ENCODE results near the gene ENPP6.
"Not testable (repeated sequence)": the region's sequence is repeated elsewhere in the genome, so short reads cannot be mapped to it uniquely, and the experiment has no call there.

ENPP6 gene

DNA sequence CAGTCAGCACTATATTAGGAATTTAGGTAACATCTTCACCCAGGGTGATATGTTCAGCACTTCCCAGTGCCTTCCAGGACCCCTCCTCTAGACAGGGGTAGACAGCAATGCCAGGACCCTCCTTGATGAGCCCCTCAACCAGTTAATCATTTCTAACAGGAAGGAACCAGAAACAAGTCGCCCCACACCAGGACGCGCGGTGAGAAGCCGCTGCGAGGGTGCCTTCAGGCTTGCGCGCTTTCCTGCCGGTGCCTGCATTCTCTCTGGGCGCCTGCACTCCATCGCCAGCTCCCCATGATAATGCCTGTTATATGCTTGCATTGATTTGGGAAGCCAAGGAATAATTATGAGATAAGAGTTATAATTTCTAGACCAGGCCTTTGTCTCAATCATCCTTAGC, 116.0 kb downstream of the ENPP6 start:
- FAIRE-seq, result no peak

DNA sequence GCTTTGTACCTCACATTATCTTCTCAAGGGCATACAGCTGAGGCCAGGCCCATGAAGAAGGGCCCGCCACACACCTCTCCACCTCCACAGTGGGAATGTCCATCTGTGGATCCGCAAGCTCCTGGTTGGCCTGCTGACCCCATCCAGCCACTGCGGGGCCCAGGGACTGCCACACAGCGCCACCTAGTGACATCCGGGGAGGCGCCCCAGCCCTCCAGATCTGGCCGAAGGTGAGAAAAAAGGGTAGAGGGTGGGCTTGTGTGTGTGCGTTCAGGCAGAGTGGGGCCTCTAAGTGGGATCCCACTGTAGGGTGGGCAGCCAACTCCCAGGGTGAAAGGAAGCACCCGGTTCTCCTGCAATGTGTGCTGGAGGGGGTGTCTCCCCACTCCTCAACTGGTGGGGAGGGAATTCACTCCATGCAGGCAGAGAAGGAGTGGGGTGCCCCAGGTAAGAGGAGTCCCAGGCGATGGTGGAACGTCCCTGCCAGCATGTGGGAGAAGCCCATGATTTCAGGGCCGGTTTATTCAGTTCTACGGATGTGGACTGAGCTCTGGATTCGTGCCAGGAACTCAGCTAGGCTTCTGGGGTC, 117.3 kb downstream of the ENPP6 start:
- no peak for FAIRE-seq

DNA sequence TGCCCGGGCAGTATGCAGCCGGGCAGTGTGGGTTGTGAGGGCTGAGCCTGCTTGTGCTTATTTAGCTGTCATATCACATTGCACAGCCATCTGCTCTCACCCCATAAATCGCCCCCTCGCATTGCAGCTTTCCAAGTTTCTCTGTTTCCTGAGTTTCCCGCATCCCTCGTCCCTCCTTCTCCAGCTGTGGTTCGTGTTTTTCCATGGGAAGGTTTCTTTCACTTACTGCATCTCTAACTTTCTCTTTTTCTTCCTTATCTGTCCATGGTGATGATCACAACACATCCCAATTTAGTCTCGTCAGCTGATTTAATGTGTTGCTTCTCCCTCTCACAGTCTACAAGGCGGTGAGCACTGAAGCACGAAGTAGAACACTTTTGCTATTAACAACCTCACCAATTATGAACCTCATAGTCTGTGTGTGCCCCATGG, 118.1 kb downstream of the ENPP6 start:
- no peak for FAIRE-seq

- FAIRE-seq, result no peak
These were observed 118.7 kb downstream of the ENPP6 start for GRCh38 chr4:184099000-184099399.

- no peak for FAIRE-seq
These were observed 119.9 kb downstream of the ENPP6 start for GRCh38 chr4:184097815-184098214.

DNA sequence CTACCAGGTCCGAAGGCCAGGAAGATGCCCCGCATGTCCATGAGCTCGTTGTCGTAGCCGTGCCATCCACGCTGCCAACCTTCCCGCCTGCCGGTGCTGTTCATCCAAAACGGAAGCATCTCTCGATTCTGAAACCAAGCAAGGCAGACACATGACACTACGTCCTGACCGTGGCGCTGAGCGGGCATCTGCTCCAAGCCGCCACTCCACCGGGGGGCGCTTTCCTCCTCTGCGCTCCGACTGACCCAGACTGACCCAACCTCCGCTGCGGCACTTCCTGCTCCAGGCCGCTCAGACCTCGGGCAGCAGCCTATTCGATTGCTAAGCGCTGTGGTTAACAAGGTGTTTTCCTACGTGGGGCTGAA, 120.5 kb downstream of the ENPP6 start:
- FAIRE-seq, result no peak

GRCh38 chr4:184096561-184097240, 121.0 kb downstream of the ENPP6 start:
- no peak for FAIRE-seq

- no peak for FAIRE-seq
These were observed 123.0 kb downstream of the ENPP6 start for GRCh38 chr4:184094532-184095159.

GRCh38 chr4:184091986-184092385, 125.7 kb downstream of the ENPP6 start:
- FAIRE-seq, result no peak

DNA sequence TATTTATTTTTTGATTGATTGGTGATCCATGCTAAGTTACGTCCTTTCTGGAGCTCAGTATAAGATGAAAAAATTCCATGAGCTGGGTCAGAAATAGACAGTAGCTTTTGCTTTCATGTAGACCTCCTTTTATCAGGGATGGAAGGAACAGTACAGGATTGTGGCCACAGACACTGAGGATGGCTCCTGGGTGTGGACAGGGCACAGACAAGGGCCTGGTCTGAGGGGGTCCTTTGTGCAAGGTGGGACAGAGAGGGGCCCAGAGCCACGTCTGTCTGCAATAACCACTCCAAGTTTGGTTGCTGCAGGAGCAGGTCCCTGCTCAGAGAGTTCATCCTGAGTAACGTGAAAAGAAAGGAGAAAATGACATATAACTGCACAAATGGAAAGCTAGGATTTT, 127.1 kb downstream of the ENPP6 start:
- FAIRE-seq, result no peak

DNA sequence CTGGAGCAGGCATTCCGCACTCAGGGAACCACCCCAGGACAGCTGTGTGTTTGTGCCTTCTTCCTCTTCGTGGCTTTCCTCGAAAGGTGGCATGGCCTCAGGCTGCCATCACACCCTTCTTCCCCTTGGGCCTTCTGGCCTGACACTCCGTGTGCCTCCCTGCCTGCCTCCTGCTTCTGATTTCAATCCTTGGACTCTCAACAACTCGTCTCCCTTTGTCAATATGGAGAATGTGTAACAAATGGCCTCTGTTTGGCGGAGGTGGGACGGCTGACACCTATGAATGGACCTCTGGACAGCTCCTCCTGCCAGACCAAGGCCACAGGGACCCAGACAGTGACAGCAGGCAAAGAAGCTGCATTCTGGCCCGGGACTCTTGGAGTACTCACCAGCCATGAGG, 137.0 kb downstream of the ENPP6 start:
- no peak for FAIRE-seq

DNA sequence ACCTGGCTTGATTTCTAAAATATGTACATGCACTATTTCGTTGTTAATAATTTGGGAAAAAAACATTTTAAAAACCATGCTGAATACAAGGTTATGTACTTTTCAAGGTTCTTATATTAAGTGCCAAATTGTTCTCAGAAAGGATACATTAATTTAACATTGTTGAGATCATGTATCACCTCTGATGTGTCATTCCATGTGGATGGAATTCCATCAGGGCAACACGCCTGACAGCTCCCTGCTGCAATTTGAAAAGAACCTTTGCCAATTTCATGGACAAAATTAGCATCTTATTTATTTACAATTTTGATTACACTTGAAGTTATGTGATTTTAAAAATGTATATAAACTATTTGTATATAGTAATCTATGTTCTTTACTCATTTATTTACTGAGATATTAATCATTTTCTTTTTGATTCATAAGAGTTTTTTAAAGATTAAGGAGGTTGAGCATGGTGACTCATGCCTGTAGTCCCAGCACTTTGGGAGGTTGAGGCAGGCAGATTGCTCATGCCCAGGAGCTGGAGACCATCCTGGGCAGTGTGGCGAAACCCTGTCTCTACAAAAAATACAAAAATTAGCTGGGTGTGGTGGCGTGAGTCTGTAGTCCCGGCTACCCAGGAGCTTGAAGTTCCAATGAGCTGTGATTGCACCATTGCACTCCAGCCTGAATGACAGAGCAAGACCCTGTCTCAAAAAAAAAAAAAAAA, 142.8 kb downstream of the ENPP6 start:
- no peak for FAIRE-seq

GRCh38 chr4:184067931-184068554, 149.6 kb downstream of the ENPP6 start:
- FAIRE-seq, result no peak

DNA sequence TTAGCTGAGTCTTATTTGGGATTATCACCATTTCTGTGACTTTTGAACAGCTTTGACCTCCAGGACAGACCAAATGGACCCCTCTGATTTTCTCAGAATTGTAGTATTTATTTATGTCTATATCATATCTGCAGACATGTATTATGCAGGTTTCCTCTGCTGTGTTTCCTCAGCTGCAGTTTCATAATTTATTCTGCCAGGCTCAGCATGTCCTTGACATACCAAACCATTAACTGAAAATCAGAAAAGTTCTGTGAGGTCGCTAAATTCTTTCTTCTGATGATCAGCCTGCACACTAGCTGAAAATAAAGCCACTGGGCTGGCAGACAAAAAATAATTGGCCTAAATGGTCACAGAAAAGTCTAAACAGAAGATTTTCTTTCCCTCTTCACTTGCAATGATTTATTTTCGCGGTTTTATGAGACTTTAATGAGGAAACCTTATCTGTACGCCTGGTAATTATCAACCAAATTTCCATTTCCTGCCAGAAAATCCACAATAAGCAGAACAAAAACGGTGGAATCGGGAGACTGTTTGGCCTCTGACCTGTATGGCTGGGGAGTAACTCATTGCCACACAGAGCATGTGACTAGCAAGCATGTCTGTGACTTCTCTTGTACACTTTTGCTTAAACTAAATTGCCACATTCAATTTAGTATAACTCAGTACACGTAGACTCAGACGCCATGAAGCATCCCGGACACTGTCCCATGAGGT, 150.9 kb downstream of the ENPP6 start:
- no peak for FAIRE-seq

GRCh38 chr4:184064877-184065276, 152.8 kb downstream of the ENPP6 start:
- FAIRE-seq, result no peak

- FAIRE-seq, result no peak
These were observed 154.9 kb downstream of the ENPP6 start for GRCh38 chr4:184062769-184063168.

DNA sequence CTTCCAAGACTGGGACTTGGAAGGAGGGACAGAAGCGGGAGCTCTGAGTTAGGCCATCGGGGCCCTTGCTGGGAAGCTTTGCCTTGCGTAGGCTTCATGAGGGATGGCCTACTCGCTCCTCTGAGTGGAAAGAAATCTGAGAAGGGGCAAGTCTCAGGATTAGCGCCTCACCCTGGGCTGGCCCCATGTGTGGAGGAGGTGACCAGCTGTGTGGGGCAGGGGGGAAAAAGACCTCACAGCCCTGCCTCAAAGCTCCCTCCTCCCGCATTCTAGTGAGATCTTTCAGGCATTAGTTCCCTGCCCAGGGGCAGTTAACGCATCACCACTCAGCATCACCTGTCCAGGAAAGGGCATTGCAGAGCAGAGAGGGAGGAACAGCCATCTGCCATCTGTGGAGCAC, 156.1 kb downstream of the ENPP6 start:
- no peak for FAIRE-seq

DNA sequence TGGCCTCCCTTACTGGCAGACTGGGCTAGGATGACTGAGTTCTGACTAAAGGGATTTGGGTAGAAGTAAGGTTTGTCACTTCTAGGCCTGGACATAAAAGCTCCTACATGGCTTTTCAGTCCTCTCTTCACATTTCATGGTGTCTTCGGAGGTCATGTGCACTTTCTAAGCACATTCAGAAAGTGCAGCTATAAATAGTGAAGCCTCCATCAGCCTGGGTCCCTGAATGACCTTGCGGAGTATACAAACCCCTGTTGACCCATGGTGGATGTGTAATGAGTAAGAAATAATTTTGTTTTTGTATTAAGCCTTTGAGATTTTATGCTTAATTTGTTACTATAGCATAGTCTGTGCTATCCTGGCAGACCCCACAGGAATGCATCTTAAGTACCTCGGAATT, 158.6 kb downstream of the ENPP6 start:
- FAIRE-seq, result no peak

DNA sequence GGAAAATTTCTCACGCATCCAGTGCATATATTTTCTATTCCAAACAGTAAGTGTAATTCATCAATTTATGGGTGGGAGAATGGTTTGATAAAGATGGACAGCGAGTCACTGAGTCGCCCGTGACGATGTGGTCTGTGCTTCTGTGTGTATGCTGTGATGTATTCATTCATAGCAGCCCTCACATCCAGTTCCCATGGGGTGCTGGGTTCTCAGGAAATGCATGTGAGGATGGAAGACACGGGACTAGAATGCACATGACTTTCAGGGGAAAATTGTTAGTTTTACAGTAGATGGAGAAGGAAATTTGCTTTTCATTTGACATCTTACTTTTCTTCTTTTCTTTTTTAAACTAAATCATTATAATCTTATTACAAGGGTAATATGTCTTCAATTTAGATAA, 159.6 kb downstream of the ENPP6 start:
- FAIRE-seq, result no peak

- FAIRE-seq, result no peak
These were observed 160.8 kb downstream of the ENPP6 start for GRCh38 chr4:184056877-184057276.

DNA sequence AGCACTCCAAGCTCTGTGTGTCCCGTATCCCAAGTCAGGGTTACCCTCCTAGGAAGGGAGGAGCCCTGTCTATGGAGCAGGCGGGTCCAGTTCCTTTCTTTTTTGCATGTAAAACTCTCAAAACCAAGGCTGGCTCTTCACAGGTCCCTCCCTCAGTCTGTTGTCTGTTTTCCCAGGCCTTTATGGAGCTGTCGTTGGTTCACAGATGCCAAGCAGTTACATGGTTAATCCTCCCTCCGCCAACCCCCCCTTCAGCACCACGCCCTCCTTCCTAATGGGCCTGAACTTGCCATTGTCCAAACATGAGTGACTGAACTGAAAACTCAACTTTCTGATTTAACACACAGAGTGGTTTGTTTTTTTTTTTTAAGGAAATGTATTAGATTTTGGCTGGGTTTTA, 164.2 kb downstream of the ENPP6 start:
- FAIRE-seq, result no peak

GRCh38 chr4:184052616-184053015, 165.1 kb downstream of the ENPP6 start:
- FAIRE-seq, result no peak

DNA sequence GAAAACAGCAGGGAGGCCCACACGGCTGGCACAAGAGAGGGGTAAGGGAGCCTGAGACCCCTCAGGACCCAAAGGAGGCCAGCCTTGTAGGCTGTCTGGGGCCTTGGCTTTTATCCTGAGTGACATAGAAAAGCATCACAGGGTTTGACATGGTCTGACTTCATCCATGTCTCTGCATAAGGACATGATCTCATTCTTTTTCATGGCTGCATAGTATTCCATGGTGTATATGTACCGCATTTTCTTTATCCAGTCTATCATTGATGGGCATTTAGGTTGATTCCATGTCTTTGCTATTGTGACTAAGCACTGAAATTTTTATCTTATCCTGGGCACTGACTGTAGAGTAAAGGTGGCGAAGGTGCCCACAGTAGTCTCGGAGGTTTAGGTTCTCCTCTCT, 166.4 kb downstream of the ENPP6 start:
- FAIRE-seq, result not testable (repeated sequence)
